ENCODE data around the gene GPRC5C. TPM values are rescaled to one million over a fixed set of nuclear protein-coding genes. Genes with fewer than 3 reads are reported as not detected.
A peak's percentile ranks its signal among the peaks of the same experiment; 100 is the strongest.

The GPRC5C gene
- total and polyA plus RNA-seq, 2 of the 13 experiments (the other 11 are each of a cell fraction or from before 2014, with no cell fraction given): 85.6 to 300 TPM

GRCh38 chr17:74431568-74432423 lies at the start of gene GPRC5C (continued):
- TF ChIP-seq ZNF660 (CRISPR knock-in tag; IDR thresholded peaks at IDR 0.05; ENCODE audit: borderline replicate concordance, low read depth) (peak; percentile 84; the same call in 1 of the 2 replicates), ATF6 (CRISPR knock-in tag; conservative IDR thresholded peaks at IDR 0.05) (no peak), DNMT3B (CRISPR knock-in tag; conservative IDR thresholded peaks at IDR 0.05) (peak; percentile 30; the same call in 1 of the 2 replicates), NR2F6 (IDR thresholded peaks at IDR 0.05) (peak; percentile 31; the same call in 1 of the 2 replicates), NR2F6 (CRISPR knock-in tag; IDR thresholded peaks at IDR 0.05) (peak; percentile 49; the same call in 1 of the 2 replicates), ADNP (CRISPR knock-in tag; IDR thresholded peaks at IDR 0.05) (no peak), ZBTB49 (CRISPR knock-in tag; IDR thresholded peaks at IDR 0.05; ENCODE audit: borderline replicate concordance) (no peak), SKIL (CRISPR knock-in tag; IDR thresholded peaks at IDR 0.05; ENCODE audit: borderline replicate concordance) (peak; percentile 77), PRPF4 (IDR thresholded peaks at IDR 0.05; ENCODE audit: low read depth, low read length, poor library complexity, severe bottlenecking) (no peak), ZNF354B (CRISPR knock-in tag; IDR thresholded peaks at IDR 0.05) (no peak), ZNF17 (CRISPR knock-in tag; IDR thresholded peaks at IDR 0.05) (peak; percentile 30; the same call in 1 of the 2 replicates), SSRP1 (CRISPR knock-in tag; IDR thresholded peaks at IDR 0.05) (peak; percentile 78; the same call in 1 of the 2 replicates), THAP7 (CRISPR knock-in tag; IDR thresholded peaks at IDR 0.05) (0 out of 2 replicates have a peak, but pooled peaks have one; percentile 77), MEIS1 (CRISPR knock-in tag; IDR thresholded peaks at IDR 0.05; ENCODE audit: borderline replicate concordance) (peak; percentile 94; the same call in 1 of the 2 replicates), ZNF230 (CRISPR knock-in tag; IDR thresholded peaks at IDR 0.05) (no peak), ZNF367 (CRISPR knock-in tag; IDR thresholded peaks at IDR 0.05; ENCODE audit: borderline replicate concordance) (no peak; the same call in 1 of the 2 replicates)

Measured in HepG2 (cell line).